HG02759 (cell line): ENCODE data around the gene CDH4.

Experiments used
- ATAC-seq: cut with Tn5 transposase; IDR thresholded peaks from one replicate; pipeline ENCODE4 v1.9.1; 2021; ENCODE audit warnings: mild to moderate bottlenecking, moderate library complexity; ENCODE audit not compliant: unreplicated experiment

Gene CDH4

DNA sequence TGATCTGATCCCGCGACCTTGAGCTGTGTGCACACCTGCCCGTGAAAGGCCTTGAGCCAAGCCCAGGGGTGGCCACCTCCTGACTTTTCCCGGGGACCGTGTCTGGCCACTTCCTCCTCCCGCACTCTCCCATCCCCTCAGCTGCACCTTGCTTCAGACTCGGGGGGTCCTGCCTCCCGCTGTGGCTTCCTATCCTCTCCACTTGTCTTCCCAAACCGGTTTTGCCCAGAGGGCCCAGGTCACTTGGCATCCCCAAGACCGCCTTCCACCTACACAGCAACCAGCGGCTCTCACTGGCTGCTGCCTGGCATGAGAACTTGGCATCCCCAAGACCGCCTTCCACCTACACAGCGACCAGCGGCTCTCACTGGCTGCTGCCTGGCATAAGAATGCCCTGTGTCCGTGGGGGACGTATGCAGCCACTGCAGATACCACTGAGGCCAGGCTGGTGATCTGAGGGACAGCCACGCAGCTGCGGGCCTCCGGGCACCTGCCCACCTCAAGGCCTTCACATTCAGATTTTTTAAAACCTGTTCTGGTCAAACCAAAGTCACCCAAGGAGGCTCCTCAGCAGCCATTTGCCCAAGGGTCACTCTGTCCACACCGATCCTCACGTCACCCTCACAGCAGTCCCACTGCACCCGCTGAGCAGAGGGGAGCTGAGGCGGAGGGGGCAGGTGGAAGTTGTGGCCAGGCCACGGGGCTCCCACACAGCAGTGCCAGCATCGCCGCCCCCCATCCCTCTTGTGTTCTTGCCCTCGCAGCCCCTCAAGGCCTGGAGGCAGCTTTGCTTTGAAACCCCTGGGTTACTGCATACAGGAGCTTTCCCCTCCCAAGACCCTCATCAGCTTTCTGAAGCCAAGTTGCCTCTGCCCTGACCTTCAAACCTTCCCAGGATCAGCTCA is 568.1 kb downstream of the CDH4 start:
- no peak for ATAC-seq

GRCh38 chr20:61821735-61822134 is 569.7 kb downstream of the CDH4 start:
- ATAC-seq = no peak

DNA sequence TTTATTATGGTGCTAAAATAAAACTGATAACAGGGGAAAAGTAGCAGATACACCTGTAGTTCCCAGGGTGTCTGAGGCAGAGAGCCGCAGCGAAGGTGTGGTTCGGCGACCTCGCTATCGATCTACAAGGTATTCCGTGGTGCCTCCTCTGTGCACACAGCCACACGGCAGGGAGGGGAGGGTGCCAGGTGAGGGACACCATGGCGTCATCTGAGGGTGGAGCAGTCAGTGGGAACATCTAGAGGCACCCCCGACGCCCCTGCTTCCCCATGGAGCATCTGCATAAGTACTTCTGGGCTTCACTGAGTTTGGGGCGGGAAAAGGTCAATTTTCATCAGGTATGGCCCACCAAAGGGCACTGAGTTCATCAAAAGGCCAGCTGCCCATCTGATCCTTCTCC is 570.3 kb downstream of the CDH4 start:
- no peak for ATAC-seq

- no peak for ATAC-seq
Measured at GRCh38 chr20:61823242-61823641, 571.2 kb downstream of the CDH4 start.

GRCh38 chr20:61828891-61829290 is 576.8 kb downstream of the CDH4 start:
- ATAC-seq = no peak

DNA sequence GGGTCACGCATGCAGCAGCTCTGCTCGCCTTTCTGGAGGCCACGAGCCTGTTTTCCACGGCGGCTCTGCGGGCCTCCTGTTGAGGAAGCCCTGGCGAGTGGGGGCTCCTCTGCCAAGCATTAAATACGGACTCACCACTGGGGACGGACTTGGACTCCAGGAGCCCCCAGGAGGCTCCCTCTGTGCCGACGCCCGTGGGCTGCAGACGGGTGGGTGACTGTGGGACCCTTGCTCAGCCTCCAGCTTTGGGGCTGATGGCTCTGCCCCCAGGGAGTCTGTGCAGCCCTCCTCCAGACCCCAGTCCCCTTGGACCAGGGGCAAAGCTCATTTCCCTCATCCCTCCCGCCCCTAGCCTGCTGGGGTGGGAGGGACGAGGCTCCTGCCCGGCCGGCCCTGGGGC is 577.5 kb downstream of the CDH4 start:
- no peak for ATAC-seq

DNA sequence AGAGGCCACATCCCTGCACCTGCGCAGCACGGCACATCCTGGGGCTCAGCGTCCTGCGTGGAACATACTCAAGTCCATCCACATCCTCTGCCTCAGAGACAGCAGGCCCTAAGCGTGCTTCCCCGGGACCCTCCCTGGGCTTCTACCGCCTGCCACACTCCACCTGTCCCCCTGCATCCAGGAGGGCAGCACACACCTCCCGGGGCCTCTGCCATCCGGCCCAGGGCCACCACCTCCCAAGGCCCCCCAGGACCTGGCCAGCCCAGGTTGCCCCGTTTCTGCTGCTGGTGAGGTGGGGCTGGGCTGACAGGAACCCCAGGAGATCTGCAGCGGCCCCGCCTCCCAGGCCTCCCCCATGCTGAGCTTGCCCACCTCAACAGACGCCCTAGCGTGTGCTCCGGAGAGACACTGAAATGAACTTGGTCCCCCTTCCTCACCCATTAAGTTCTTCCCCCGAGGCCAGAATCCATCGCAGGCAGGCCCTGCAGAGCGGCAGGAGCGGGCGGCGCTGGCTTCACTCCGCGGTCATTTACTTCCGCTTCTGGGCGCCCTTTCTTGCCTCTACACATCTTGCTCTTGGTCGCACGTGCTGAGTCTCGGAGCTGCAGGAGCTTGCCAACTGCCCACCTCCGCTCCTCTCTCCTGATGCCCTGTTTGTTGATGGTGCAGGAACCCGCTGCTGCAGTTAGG is 578.3 kb downstream of the CDH4 start:
- no peak for ATAC-seq

DNA sequence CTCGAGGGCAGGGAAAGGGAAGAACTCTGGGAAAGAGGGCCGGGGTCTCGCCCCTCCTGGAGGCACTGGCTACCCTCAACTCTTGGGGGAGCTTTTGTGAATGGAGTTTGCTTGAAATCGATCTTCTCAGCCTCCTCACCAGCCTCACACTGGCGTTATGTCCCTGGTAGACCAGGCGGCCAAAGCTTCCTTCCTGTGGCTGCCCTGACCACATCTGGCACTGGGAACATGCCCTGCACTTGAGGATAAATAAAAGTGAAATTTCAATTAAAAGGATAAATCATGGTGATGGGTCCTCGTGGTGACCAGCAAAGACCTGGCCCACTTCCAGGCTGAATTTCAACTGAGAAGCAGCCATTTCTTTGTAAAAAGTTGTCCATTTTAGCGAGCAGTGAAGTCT is 578.9 kb downstream of the CDH4 start:
- no peak for ATAC-seq

DNA sequence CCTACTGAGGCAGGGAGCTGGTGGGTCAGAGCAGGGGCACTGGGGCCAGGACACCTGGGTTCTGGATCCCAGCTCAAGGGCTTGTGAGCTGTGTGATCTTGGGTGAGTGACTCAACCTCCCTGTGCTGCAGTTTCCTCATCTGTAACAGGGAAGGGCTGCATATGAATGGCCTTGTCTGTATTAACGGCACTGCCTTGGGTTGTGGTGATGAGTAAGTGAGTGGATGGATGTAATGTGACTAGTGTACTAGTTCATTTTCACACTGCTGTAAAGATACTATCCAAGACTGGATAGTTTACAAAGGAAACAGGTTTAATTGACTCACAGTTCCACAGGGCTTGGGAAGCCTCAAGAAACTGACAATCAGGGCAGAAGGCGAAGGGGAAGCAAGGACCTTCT is 580.1 kb downstream of the CDH4 start:
- ATAC-seq = no peak

GRCh38 chr20:61833807-61834610 is 581.9 kb downstream of the CDH4 start:
- ATAC-seq = no peak

DNA sequence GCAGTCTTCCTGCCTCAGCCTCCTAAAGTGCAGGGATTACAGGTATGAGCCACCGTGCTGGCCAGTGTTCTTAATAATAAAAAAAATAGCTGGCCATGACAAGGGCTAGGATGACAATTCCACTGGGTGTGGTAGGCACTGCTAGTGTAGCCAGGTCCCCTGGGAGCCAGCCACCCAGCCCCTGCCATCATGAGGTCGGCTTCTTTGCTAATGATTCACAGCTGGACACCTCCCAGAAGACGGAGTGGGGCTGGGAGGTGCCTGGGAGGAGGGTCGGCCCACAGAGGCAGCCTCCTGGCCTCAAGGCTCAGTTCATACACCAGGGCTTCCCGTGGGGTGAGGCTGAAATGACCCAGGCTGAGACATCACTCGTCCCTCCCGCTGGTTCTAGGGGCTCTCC is 583.2 kb downstream of the CDH4 start:
- no peak for ATAC-seq

DNA sequence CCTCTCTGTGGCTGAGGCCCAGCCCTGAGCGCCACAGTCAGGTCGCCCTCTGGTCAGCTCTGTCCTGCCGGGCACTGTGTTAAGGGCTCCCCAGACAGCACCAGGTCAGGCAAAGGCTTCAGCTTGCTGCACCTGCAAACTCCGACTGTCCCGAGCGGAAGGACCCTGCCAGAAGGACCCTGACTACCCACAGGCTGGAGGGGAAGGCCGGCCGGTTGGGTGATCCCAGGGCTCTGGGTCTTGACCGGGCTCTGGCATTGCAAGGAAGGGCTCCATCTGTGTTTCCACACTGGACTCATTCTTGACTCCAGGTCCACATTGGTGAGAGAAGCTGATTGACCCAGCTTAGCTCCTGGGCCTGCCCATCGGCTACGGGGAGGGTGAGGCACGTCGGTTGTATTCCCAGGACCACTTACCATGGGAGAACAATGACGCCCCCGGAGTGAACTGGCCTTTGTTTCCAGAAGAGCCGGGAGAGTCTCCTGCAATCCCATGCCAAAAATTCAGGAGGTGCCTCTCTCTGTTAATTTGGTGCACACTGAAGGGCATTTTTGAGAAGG is 583.8 kb downstream of the CDH4 start:
- ATAC-seq = no peak

DNA sequence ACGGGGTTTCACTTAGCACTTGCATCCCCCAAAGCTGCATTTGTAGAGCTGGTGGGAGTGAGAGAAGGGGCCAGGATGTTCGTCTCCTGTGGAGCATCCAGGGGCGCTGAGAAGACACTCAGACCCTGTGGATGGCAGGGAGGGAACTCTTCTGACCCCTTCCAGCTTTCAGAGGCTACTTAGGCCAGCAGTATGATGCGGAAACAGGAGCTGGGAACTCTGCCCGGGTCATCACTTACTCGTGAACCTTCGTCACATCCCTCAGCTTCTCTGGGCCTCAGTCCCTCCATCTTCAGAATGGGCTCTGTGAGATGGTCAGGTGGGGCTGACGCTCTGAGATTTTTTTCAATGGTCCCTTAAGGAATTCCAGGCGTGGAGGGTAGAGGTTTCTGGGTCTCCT is 585.1 kb downstream of the CDH4 start:
- ATAC-seq = no peak

DNA sequence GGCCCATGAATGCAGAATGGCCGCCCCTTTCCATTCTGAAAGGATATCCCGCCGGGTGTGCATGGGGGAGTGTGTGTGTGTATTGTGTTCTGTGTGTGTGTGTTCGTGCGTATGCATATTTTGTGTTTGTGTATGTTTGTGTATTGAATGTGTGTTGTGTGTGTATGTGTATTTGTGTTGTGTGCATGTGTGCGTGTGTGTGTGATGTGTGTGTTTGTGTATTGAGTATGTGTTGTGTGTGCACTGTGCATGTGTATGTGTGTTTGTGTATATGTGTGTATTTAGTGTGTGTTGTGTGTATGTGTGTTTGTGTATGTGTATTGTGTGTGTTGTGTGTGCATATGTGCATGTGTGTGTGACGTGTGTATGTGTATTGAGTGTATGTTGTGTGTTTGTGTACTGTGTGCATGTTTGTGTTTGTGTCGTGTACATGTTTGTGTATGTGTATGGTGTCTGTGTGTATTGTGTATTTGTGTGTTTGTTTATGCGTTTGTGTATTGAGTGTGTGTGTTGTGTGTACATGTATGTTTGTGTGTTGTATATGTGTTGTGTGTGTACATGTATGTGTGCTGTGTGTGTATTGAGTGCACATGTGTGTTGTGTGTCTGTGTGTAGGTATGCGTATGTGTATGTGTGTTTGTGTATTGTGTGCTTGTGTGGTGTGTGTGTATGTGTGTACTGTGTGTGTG is 587.3 kb downstream of the CDH4 start:
- ATAC-seq = no peak

DNA sequence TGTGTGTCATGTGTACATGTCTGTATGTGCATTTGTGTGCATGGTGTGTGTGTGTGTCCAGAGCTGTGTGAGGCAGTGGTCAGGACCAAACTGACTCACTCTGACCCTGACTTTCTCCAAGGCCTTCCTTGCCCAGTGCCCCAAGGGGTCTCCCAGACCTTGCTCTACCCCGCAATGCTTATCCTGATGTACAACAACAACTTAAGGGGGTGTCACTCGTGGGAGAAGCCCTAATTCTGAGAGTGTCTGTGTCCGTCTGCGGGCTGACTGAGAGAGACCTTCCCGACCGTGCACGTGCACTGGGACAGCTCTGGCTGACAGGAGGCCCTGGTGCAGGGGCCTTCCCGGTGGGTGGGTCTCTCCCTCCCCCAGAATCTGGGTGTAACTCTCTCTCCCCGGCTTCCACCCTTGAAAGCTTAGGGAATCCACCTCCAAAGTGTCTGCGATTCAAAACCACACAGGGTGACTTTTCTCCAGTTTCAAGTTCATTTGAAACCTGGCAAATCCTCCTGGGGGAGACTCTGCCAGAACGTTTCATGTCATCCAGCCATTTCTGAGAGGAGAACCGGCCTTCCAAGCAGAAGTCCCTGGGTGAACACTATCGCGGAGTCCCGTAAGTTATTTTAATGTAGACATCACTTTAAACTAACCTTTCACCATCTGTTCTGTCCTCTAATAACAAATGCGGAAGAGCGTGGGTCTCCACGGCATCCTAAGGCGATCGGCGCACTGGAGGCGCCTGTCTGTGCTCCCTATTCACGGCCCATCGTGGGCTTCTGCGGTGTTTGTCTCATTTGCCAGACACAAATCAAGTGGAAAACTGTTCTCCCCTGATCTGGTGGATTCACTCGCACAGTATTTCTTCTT is 588.1 kb downstream of the CDH4 start:
- ATAC-seq = no peak

GRCh38 chr20:61840779-61841455 is 588.9 kb downstream of the CDH4 start:
- ATAC-seq = no peak

- no peak for ATAC-seq
Measured at GRCh38 chr20:61841551-61841950, 589.5 kb downstream of the CDH4 start.

GRCh38 chr20:61841966-61842365 is 589.9 kb downstream of the CDH4 start:
- no peak for ATAC-seq

DNA sequence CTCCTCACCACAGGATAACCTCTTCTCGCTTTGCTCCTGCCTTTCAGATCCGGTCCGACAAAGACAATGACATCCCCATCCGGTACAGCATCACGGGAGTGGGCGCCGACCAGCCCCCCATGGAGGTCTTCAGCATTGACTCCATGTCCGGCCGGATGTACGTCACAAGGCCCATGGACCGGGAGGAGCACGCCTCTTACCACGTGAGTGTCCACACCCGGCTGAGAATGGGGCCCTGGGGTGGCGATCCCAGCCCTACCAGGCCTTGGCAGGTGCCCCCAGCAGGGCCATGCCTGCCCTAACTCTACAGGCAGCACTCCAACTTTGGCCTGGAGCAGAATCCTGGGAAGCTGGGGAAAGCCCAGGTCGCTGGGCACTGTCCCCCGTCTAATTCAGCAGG is 592.6 kb downstream of the CDH4 start:
- no peak for ATAC-seq
